DMS 273 (cell line): Measurements from ENCODE around the gene TSTD2.
A peak's percentile ranks its signal among the peaks of the same experiment; 100 is the strongest.
"Not testable (repeated sequence)": the region's sequence is repeated elsewhere in the genome, so short reads cannot be mapped to it uniquely, and the experiment has no call there.

Experiments used
- DNase-seq: peaks from one replicate; lab custom pipeline; 2025; ENCODE audit not compliant: unreplicated experiment; lab: John Stamatoyannopoulos, UW

Gene TSTD2

DNA sequence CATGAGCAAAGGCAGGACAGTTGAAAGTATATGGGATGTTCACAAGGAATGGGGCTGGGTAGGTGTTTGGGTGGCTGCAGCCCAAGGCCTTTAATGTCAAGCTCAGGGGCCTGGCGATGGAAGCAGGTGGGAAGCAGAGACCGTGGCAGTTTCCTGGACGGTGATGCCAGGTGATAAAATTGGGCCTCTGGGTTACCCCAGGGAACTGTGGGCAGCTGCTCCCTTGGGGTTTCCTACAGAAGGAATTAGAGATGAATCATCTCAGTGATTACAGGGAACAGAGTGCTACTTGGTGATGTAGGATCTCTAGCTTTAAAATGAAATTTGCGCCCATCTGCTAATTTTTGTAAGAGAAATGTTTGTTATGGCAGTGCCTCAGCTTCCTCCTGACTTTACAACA lies 39.2 kb downstream of the TSTD2 start:
- peak; percentile 61 for DNase-seq

DNA sequence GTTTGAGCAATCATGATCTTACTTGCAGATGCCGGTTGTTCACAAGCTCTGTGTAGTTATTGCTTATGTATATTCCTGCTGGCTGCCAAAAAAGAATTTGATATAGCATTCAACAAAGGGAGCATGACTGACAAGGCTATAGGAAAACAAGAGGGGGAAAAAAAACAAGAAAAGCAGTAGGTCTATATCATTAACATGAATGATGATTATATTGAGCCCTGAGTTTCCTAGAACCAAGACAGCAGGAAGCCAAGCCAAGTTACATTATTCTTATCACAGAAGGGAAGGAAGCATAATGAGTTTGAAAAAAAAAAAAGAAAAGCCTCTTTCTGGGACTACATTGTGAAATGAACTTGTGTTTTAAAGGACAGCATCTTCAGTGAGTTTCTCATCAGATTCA lies 41.0 kb downstream of the TSTD2 start:
- peak; percentile 33 for DNase-seq

DNA sequence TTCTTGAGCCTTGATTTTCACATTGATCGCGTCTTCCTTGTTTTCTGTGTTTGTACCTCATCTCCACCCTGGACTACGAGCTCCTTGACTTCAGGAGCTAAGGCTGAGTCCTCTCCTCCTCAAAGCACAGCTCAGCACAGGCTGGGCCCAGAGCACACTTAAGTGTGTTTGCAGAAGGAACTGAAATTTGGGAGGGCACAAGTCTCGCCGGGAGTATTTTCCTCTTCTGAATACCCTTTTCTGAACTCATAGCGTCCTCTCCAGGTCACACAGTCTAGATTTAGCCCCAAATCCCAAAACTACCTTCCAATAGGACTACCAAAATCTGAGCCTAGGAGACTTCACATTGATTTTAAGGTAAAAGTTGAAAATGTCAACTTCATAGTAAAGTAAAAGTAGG lies 41.6 kb downstream of the TSTD2 start:
- DNase-seq, result no peak

DNA sequence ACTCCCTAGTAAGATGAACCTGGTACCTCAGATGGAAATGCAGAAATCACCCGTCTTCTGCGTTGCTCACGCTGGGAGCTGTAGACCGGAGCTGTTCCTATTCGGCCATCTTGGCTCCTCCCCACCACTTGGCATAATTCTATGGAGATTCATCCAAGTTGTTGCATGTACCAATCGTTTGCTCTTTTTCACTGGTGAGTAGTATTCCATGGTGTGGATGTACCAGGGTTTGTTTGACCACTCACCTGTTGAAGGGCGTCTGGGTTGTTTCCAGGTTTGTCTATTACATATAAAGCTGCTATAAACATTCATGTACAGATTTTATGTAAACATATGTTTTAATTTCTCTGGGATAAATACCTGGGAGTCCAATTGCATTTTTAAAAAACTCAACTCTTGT lies 46.3 kb downstream of the TSTD2 start:
- DNase-seq, result not testable (repeated sequence)

DNA sequence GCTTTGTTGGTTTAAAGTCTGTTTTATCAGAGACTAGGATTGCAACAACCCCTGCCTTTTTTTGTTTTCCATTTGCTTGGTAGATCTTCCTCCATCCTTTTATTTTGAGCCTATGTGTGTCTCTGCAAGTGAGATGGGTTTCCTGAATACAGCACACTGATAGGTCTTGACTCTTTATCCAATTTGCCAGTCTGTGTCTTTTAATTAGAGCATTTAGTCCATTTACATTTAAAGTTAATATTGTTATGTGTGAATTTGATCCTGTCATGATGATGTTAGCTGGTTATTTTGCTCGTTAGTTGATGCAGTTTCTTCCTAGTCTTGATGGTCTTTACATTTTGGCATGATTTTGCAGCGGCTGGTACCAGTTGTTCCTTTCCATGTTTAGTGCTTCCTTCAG lies 48.4 kb downstream of the TSTD2 start:
- not testable (repeated sequence) for DNase-seq

DNA sequence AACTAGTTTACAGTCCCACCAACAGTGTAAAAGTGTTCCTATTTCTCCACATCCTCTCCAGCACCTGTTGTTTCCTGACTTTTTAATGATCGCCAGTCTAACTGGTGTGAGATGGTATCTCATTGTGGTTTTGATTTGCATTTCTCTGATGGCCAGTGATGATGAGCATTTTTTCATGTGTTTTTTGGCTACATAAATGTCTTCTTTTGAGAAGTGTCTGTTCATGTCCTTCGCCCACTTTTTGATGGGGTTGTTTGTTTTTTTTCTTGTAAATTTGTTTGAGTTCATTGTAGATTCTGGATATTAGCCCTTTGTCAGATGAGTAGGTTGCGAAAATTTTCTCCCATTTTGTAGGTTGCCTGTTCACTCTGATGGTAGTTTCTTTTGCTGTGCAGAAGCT lies 51.6 kb downstream of the TSTD2 start:
- DNase-seq, result not testable (repeated sequence)

DNA sequence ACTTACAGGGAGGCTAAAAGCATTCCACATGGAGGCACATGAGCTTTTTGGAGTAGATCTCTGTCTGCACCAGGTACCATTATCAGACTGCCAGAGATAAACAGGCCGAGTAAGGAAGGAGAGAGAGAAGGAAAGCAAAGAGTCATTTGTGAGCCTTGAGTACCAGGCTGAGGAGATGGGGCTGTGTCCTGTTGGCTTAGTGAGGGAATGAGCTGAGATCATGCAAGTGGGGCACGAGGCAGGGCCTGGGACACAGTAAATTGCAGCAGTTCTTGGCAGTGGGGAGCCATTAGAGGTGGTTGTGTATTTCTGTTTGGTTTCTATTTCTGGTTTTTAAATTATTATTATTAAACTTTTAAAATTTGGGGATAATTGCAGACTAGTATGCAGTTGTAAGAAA lies 53.3 kb downstream of the TSTD2 start:
- no peak for DNase-seq

DNA sequence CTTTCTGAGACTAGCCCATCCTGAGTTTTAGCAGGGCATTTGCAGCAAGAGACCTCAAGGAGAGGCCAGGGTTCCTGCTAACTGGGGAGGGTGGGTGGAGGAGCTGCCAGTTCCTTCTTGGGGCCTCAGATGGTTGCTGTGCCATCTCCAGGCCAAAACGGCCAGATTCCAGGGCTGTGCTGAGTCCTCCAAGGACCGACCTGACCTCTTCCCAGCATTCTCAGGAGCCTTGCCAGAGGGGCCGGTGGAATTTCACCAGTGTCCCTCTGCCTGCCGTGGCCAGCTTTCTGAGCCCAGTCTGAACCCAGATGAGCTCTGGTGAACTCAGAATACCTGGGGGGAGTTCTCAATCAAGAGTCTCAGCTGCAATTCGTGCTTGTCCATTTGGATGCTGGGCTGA lies 54.3 kb downstream of the TSTD2 start:
- DNase-seq, result no peak

DNA sequence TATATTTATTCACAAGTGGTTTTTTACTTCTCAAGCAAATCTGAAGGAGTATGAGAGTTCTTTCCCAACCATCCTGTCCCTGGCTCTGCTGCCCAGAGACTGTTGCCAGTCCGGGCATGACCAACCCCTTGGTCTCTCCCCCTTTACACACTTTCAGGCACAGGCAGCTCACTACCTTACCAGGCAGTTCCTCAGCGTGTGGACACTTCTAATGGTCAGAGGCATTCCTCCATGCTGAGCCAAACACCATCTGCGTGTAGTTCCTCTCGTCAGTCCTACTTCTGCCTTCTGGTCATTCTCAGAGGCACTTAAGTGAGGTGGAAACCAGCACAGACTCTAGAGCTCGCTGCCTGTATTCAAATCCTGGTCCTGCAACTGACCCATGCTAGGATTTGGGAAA lies 56.1 kb downstream of the TSTD2 start:
- no peak for DNase-seq

DNA sequence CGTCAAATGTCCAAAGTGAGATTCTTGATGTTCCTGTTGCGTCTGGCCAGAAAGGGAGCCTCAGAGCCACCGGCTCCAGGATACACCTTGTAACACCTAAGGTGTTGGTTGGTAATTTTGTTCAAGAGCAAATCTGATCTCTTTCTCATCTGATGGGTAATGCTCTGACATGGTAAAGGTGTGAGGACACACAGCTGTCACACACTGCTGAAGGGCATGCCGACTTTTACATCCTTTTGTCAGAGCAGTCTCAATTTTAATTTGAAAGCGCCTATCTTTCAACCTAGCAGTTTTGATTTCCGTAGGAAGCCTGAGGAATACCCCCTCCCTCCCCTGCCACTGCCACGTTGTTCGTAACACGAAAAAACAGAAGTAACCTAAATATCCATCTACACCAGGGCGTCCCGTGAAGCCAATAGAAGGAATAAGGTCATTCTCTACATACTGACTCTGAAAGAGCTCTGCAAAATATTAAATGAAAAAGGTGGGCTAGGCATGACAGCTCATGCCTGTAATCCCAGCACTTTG lies 57.4 kb downstream of the TSTD2 start:
- DNase-seq, result no peak

DNA sequence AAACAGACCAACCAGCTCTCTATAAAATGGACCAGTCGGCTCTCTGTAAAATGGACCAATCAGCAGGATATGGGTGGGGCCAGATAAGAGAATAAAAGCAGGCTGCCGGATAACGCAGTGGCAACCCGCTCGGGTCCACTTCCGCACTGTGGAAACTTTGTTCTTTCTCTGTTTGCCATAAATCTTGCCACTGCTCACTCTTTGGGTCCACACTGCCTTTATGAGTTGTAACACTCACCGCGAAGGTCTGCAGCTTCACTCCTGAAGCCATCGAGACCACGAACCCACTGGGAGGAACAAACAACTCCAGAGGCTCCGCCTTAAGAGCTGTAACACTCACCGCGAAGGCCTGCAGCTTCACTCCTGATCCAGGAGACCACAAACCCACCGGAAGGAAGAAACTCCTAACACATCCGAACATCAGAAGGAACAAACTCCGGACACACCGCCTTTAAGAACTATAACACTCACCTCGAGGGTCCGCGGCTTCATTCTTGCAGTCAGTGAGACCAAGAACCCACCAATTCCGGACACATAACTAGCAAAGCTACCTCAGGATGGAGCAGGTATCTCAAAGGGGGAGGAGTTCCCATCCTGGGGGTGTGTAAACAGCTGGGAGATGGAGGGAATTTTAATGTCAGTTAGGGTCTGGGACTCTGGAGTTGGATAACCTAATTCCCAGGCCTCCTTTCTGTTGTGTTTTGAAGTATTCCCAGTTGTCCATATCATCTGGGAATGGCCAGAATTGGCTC lies 58.1 kb downstream of the TSTD2 start:
- DNase-seq, result not testable (repeated sequence)

DNA sequence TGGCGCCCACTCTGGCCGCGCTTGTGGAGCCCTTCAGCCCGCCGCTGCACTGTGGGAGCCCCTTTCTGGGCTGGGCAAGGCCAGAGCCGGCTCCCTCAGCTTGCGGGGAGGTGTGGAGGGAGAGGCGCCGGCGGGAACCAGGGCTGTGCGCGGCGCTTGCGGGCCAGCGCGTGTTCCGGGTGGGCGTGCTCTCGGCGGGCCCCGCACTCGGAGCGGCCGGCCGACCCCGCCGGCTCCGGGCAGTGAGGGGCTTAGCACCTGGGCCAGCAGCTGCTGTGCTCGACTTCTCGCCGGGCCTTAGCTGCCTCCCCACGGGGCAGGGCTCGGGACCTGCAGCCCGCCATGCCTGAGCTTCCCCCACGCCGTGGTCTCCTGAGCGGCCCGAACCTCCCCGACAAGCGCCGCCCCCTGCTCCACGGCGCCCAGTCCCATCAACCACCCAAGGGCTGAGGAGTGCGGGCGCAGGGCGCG lies 59.0 kb downstream of the TSTD2 start:
- not testable (repeated sequence) for DNase-seq

DNA sequence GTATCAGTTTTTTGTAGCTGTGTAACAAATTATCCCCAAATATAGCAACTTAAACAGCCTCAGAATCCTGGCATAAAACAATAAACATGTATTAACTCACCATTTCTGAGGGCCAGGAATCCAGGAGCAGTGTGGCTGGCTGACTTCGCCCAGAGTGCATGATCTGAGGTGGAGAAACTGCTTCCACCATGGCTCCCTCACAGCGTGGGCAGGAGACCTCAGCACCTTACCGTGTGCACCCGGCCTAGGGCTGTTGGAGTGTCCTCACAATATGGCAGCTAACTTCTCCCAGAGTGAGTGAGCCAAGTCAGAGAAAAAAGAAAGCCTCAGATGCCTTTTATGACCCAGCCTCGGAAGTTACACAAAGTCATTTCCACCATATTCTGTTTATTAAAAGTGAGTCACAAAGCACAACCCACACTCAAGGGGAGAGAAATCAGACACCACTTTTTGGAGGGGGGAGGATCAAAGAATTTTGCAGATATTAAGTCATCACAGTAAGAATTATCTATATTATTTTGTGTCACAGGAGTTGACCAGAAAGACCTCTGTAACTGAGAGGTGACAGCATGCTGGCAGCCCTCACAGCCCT lies 59.6 kb downstream of the TSTD2 start:
- no peak for DNase-seq

DNA sequence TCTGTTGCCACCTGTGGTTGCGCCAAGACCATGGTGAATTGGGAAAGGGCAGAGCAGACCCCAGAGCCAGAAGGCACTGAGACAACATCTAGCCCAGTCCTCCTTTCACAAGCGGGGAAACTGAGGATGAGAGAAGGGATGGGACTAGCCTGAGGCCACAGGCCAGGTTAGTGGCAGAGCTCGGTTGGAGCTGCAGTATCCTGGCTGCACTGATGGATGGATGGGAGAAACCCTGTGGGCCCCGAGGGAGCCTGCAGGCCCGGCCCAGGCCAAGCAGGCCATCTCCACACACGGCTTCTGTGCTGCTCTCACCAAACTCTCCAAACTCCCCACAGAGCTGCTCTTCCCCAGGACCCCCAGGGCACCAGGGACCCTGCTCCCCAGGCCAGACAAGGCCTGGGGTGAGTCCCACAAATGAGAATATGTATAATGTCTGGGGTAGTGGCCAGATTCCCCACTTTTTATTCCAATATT lies 60.2 kb downstream of the TSTD2 start:
- no peak for DNase-seq

DNA sequence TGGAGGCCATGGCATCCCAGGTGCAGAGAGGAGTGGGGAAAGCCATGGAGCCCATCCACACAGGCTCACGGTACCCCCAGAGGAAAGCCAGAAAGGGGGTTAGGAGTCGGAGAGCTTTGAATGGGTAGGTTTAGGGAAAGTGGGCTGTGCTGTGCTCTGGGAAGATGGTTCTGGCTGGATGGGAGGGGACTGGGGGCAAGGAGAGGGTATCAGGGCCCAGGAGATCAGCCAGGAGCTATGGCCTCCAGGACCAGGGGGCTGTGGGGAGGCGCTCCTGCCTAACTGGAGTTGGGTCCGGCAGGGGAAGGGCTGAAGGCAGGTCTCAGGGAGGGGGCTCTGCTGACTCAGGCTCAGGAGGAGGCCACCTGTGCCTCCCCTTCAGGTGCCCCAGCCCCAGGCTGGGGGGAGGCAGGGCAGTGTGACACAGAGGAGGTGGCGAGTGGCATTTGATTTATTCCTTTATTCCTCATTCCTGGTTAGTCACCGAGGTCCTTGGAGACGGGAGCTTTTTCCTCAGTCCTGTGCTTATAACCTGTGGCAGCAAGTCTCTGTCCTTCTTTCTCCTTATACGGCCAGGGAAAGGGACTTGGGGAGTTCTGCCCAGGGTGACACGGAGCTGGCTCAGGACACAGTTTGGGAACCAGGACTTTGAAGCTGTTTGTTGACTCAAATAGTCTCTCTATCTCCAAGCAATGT lies 60.8 kb downstream of the TSTD2 start:
- no peak for DNase-seq

DNA sequence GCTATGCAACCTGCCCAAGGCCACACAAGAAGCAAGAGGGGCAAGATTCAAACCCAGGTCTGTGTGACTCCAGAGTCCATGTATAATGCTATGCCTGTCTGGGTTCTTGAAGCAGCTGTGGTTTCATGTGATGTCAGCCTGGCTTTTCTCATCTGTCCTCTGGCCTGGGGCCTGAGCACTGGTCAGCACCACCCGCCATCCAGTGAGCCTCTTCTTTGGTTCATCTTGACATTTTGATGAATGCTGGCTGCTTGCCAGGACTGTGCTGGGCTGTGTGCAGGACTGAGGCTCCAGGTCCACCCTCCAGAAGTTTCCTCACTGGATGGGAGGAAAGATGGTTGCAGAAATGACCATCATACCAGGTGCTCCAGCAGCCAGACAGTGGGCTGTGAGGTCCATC lies 61.5 kb downstream of the TSTD2 start:
- no peak for DNase-seq

DNA sequence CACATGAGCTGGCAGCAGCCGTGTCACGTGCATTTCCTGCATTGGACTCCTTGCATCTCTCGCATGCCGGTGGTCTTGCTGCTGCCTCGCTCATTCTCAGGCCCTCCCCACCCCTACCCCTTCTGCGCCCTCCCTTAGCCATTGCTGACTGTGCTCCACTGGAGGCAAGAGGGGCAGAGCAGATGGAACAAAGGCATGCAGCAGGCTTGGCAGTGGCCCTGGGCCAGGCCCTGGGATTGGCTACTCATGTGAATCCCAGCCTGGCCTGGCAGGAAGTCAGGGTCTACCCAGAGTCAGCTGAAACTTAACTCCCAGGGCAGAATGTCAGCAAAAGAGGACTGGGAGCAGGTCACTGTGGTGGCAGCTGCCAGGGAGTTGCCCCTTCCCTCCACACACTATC lies 62.3 kb downstream of the TSTD2 start:
- peak; percentile 80 for DNase-seq

DNA sequence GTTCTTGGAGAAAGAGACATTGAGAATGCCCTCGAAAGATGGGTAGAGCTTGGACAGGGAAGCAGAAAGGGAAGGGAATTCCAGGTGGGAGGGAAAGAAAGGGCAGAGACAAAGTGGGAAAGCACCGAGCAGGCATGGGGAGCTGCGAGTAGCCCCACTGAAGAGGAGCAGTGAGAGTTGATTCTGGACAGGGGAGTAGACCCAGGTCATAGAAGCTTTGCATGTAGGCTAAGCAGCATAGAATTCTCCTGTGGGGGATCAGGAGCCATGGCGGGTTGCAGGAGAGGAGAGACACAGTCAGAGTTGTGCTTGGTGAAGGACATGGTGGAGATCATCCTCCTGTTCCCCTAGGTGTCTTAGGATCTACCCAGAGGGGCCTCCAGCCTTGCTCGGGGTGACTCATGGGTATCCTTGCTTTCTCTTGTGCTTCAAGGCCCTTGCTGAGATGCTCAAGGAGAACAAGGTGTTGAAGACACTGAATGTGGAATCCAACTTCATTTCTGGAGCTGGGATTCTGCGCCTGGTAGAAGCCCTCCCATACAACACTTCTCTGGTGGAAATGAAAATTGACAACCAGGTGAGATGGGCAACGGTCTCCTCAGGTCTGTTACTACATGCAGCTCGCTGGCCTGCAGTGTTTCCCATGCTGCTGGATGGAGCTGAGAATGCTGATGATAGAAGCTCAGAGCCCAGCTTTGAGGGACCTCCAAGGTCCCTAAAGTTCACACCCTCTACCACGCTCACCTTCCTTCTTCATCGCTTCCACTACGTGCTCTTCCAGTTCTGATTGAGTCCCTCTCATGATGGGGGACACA lies 64.5 kb downstream of the TSTD2 start:
- no peak for DNase-seq

DNA sequence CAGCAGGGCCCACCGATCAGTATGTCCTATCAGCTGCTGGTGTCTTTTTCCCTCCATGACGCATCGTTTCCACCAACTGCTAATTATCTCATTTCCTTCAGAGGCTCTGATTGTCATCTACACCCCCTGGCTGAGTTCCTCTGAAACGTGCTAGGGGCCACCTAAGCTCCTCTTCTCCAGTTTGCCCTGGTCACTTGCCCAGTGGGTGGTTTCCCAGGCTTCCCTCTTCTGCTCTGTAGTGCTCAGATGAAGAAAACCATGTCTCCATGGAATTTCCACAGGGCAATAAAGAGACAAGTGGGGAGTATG lies 65.3 kb downstream of the TSTD2 start:
- no peak for DNase-seq

DNA sequence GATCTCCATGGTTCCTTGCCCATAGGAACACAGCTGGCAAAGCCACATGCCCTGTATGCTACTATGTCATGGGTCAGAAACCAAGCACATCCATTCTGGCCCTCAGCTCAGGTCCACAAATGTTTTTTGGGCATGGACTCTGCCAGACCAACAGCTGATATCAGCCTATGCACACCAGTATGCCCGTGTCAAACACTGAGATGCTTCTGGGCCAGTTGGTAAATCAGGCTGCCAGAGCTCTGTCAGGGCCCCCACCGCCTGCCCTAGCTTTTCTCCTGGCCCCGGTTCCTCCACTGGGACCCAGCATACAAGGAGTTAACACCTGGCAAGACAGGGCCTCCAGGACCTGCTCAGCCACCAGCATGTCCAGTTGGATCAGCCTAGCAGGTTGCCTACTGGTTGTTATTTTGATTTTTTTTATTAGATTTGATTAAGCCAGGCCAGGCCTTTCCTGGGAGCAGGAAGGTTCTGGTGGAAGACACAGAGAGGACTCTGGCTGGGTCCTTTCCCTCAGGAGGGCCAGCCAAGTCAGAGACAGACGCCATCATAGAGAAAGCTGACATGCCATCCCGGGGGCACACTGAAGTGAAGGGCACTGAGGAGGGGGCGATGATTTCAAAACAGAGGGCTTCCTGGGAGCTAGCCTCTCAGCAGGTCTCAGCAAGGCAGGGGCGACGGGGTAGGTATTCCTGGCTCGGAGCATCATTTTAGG lies 65.8 kb downstream of the TSTD2 start:
- no peak for DNase-seq

DNA sequence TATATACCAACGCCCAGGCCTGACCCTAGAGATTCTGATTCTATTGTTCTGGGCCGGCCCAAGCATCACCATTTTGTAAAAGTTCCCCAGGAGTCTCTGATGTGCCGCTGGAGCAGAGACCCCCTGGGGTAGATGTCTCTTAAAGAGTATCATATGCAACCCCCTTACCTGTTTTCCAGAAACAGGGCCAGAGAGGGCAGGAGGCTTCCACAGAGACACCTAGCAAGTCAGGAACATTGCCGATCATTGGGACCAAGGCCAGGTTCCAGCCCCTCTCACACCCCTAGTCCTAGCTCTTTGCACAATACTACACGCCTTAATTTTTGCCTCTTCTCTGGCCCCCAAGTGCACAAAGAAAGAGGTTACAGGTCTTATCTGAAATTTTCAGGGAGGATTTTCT lies 67.9 kb downstream of the TSTD2 start:
- no peak for DNase-seq
